Trophoblast cell (in vitro differentiated cells and primary cell): ENCODE measurements around the gene UQCR10.
"Not testable (repeated sequence)": the region's sequence is repeated elsewhere in the genome, so short reads cannot be mapped to it uniquely, and the experiment has no call there.

Experiments used
- DNase-seq, 2 donors: peaks; one replicate each; pipeline ENCODE4 v3.0.0-alpha.2; 2016
- H2AFZ ChIP-seq: 2 replicates; pipeline ENCODE4 v1.6.1; 2013; ENCODE audit warnings: low read length, moderate library complexity, mild to moderate bottlenecking; ENCODE audit not compliant: insufficient read depth, poor library complexity
- H2AK5ac ChIP-seq: 2 replicates; pipeline ENCODE4 v1.6.1; 2013; ENCODE audit warnings: mild to moderate bottlenecking, low read length
- H2BK120ac ChIP-seq: 2 replicates; pipeline ENCODE4 v1.6.1; 2013; ENCODE audit warnings: low read length, mild to moderate bottlenecking, moderate library complexity; ENCODE audit not compliant: insufficient read depth, poor library complexity
- H2BK12ac ChIP-seq: 2 replicates; pipeline ENCODE4 v1.6.1; 2013; ENCODE audit warnings: mild to moderate bottlenecking, low read length, moderate library complexity
- H2BK5ac ChIP-seq: 2 replicates; pipeline ENCODE4 v1.6.1; 2013; ENCODE audit warnings: low read length, low read depth, moderate library complexity, mild to moderate bottlenecking; ENCODE audit not compliant: poor library complexity
- H3K14ac ChIP-seq: 2 replicates; pipeline ENCODE4 v1.6.1; 2013; ENCODE audit warnings: mild to moderate bottlenecking, low read length
- H3K18ac ChIP-seq: 2 replicates; pipeline ENCODE4 v1.6.1; 2013; ENCODE audit warnings: mild to moderate bottlenecking, low read length
- H3K23ac ChIP-seq: 2 replicates; pipeline ENCODE4 v1.6.1; 2013; ENCODE audit warnings: low read length
- H3K27ac ChIP-seq: 2 replicates; pipeline ENCODE4 v1.5.1; 2013; ENCODE audit warnings: low read depth, mild to moderate bottlenecking, inconsistent platforms, low read length, moderate library complexity
- H3K27me3 ChIP-seq: 2 replicates; pipeline ENCODE4 v1.6.1; 2013; ENCODE audit warnings: inconsistent platforms, mild to moderate bottlenecking, low read length, moderate library complexity; ENCODE audit not compliant: insufficient read depth
- H3K36me3 ChIP-seq, 2 experiments: 1 replicate in 1 of 2; 2 replicates in 1 of 2; pipeline ENCODE4 v1.6.1; 2013; ENCODE audit warnings: low read length in 2 of 2, mild to moderate bottlenecking in 2 of 2, moderate library complexity in 1 of 2; ENCODE audit not compliant: insufficient read depth in 2 of 2, control insufficient read depth in 1 of 2
- H3K4ac ChIP-seq: 2 replicates; pipeline ENCODE4 v1.6.1; 2013; ENCODE audit warnings: low read depth, mild to moderate bottlenecking, low read length, moderate library complexity
- H3K4me1 ChIP-seq, 2 experiments: 1 replicate in 1 of 2; 2 replicates in 1 of 2; pipeline ENCODE4 v1.6.1; 2013; ENCODE audit warnings: low read length in 2 of 2, mild to moderate bottlenecking in 2 of 2, moderate library complexity in 1 of 2; ENCODE audit not compliant: insufficient read depth in 2 of 2, control insufficient read depth in 1 of 2
- H3K4me2 ChIP-seq: 2 replicates; pipeline ENCODE4 v1.6.1; 2013; ENCODE audit warnings: inconsistent platforms, mild to moderate bottlenecking, low read length, moderate library complexity
- H3K4me3 ChIP-seq: 2 replicates; pipeline ENCODE4 v1.5.1; 2013; ENCODE audit warnings: mild to moderate bottlenecking, low read depth, low read length, inconsistent platforms
- H3K79me1 ChIP-seq: one replicate; pipeline ENCODE4 v1.6.1; 2013; ENCODE audit warnings: low read length
- H3K79me2 ChIP-seq: 2 replicates; pipeline ENCODE4 v1.6.1; 2013; ENCODE audit warnings: low read length, mild to moderate bottlenecking; ENCODE audit not compliant: control insufficient read depth, insufficient read depth, poor library complexity
- H3K9ac ChIP-seq: 2 replicates; pipeline ENCODE4 v1.6.1; 2013; ENCODE audit warnings: mild to moderate bottlenecking, low read length
- H3K9me3 ChIP-seq: 2 replicates; pipeline ENCODE4 v1.6.1; 2013; ENCODE audit warnings: low read depth, mild to moderate bottlenecking, control low read depth, inconsistent platforms, low read length; ENCODE audit not compliant: insufficient read depth
- H4K12ac ChIP-seq: 2 replicates; pipeline ENCODE4 v1.6.1; 2013; ENCODE audit warnings: low read depth, mild to moderate bottlenecking, low read length, moderate library complexity
- H4K8ac ChIP-seq: 2 replicates; pipeline ENCODE4 v1.6.1; 2013; ENCODE audit warnings: low read depth, mild to moderate bottlenecking, low read length, moderate library complexity
- H4K91ac ChIP-seq: one replicate; pipeline ENCODE4 v1.6.1; 2013; ENCODE audit warnings: low read depth, mild to moderate bottlenecking, low read length, moderate library complexity
- WGBS: extraction: QIAGEN DNeasy Blood & Tissue Kit; methylation state at CpG from one replicate; pipeline ENCODE4 v1.1.7; 2013; ENCODE audit warnings: missing lambda C conversion rate; ENCODE audit not compliant: insufficient read length, insufficient coverage; ENCODE audit errors: extremely low coverage; 5-methylcytosine and 5-hydroxymethylcytosine counted together

Gene UQCR10

GRCh38 chr22:29754658-29755395 lies 12.3 kb upstream of the UQCR10 start:
- H3K4me3 ChIP-seq, DNase-seq, H3K4me1 ChIP-seq, H3K4me2 ChIP-seq, H3K79me1 ChIP-seq, H3K36me3 ChIP-seq, H2BK5ac ChIP-seq, H2BK12ac ChIP-seq, H2AFZ ChIP-seq, H4K8ac ChIP-seq, H2BK120ac ChIP-seq, H2AK5ac ChIP-seq, H4K12ac ChIP-seq, H3K23ac ChIP-seq, H3K4ac ChIP-seq, H4K91ac ChIP-seq, H3K18ac ChIP-seq, H3K27me3 ChIP-seq, H3K14ac ChIP-seq, H3K79me2 ChIP-seq, H3K27ac ChIP-seq, H3K9ac ChIP-seq, H3K9me3 ChIP-seq: not testable (repeated sequence)
- WGBS = no CpG with 5 or more reads among the region's 11 CpGs

DNA sequence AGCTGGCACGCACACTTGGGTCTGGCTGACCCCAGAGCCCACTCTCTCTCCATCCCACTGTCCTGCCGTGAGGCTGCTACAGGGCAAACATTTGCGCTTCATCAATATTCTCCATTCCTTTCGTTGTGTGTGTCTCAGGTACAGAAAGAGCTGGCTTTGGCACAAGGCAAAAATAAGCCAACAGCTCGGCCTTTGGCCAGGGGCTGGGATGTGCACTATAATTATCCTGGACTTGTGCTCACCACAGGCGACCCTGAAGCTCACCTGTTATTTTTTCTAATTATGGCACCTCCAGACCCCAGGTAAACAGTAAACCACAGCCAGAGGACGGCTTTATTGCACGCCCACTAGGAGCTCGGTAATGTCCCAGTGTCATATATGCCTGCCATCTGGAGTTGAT lies 11.3 kb upstream of the UQCR10 start:
- Histone ChIP-seq H3K14ac (no peak overlapping the region), H2AFZ (no peak overlapping the region), H2AK5ac (no peak overlapping the region), H4K91ac (no peak overlapping the region), H3K9me3 (peaks cover 2% of the 10 kb centered on the region), H4K12ac (no peak overlapping the region), H3K9ac (no peak overlapping the region), H3K4me1 (peaks cover 4 to 5% of the 10 kb centered on the region in 2 experiments), H4K8ac (no peak overlapping the region), H3K4ac (no peak overlapping the region), H3K36me3 (no peaks in the 10 kb centered on the region), H3K79me1 (no peaks in the 10 kb centered on the region), H2BK5ac (no peak overlapping the region), H2BK12ac (no peak overlapping the region), H3K27me3 (no peaks in the 10 kb centered on the region), H3K4me2 (no peak overlapping the region), H3K23ac (no peak overlapping the region), H3K4me3 (peak overlapping the region; percentile 47), H3K27ac (no peak overlapping the region), H3K79me2 (no peaks in the 10 kb centered on the region), H3K18ac (no peak overlapping the region), H2BK120ac (no peak overlapping the region)
- no peak for DNase-seq
- no CpG with 5 or more reads among the region's 9 CpGs for WGBS

DNA sequence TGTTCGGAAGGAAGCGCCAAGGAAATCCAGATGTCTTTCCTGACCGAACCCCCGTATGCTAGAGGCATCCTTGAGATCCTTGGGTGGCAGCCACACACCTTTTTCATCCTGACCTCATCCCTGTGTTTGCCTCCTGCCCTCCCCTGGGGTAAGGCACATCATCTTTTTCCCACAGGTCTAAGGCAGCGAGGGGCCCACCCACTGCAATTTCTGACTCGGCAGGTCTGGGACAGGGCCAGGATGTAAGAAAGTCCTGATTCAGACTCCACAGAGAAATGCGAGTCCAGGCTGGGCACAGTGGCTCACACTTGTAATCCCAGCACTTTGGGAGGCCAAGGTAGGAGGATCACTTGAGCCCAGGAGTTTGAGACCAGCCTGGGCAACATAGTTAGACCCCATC lies 10.8 kb upstream of the UQCR10 start:
- no peak overlapping the region for H2BK12ac ChIP-seq
- H3K23ac ChIP-seq = no peak overlapping the region
- no peak overlapping the region for H3K27ac ChIP-seq
- H3K4me3 ChIP-seq = no peak overlapping the region
- H3K4me2 ChIP-seq = no peak overlapping the region
- H3K14ac ChIP-seq = no peak overlapping the region
- no peak overlapping the region for H2AK5ac ChIP-seq
- no peak overlapping the region for H2BK120ac ChIP-seq
- no peaks in the 10 kb centered on the region for H3K79me1 ChIP-seq
- H2BK5ac ChIP-seq = no peak overlapping the region
- no peaks in the 10 kb centered on the region for H3K27me3 ChIP-seq
- H3K36me3 ChIP-seq = no peaks in the 10 kb centered on the region
- no peak overlapping the region for H4K8ac ChIP-seq
- H3K18ac ChIP-seq = no peak overlapping the region
- H3K9me3 ChIP-seq = peaks cover 2% of the 10 kb centered on the region
- H4K91ac ChIP-seq = no peak overlapping the region
- no peak overlapping the region for H3K4ac ChIP-seq
- no peak overlapping the region for H3K9ac ChIP-seq
- H3K79me2 ChIP-seq = no peaks in the 10 kb centered on the region
- WGBS = no CpG with 5 or more reads among the region's 7 CpGs
- peaks cover 4 to 5% of the 10 kb centered on the region in 2 experiments for H3K4me1 ChIP-seq
- H4K12ac ChIP-seq = no peak overlapping the region
- no peak for DNase-seq
- H2AFZ ChIP-seq = no peak overlapping the region

GRCh38 chr22:29757096-29757495 lies 10.1 kb upstream of the UQCR10 start:
- peaks cover 4 to 5% of the 10 kb centered on the region in 2 experiments for H3K4me1 ChIP-seq
- H3K79me1 ChIP-seq = no peaks in the 10 kb centered on the region
- H3K4me3 ChIP-seq = no peak overlapping the region
- H3K27ac ChIP-seq = no peak overlapping the region
- no peaks in the 10 kb centered on the region for H3K36me3 ChIP-seq
- H2BK5ac ChIP-seq = no peak overlapping the region
- no peak overlapping the region for H3K4me2 ChIP-seq
- H2AK5ac ChIP-seq = no peak overlapping the region
- no peak for DNase-seq
- H3K14ac ChIP-seq = no peak overlapping the region
- no peak overlapping the region for H4K8ac ChIP-seq
- H3K79me2 ChIP-seq = no peaks in the 10 kb centered on the region
- H4K91ac ChIP-seq = no peak overlapping the region
- no peak overlapping the region for H2BK120ac ChIP-seq
- H3K18ac ChIP-seq = no peak overlapping the region
- no peak overlapping the region for H3K4ac ChIP-seq
- H3K9ac ChIP-seq = no peak overlapping the region
- WGBS = no CpG with 5 or more reads among the region's 3 CpGs
- no peaks in the 10 kb centered on the region for H3K27me3 ChIP-seq
- no peak overlapping the region for H2BK12ac ChIP-seq
- H2AFZ ChIP-seq = no peak overlapping the region
- H3K23ac ChIP-seq = no peak overlapping the region
- no peak overlapping the region for H4K12ac ChIP-seq
- peaks cover 2% of the 10 kb centered on the region for H3K9me3 ChIP-seq
